ENCODE results near the gene GAS7.
A peak's percentile ranks its signal among the peaks of the same experiment; 100 is the strongest.

The GAS7 gene

DNA sequence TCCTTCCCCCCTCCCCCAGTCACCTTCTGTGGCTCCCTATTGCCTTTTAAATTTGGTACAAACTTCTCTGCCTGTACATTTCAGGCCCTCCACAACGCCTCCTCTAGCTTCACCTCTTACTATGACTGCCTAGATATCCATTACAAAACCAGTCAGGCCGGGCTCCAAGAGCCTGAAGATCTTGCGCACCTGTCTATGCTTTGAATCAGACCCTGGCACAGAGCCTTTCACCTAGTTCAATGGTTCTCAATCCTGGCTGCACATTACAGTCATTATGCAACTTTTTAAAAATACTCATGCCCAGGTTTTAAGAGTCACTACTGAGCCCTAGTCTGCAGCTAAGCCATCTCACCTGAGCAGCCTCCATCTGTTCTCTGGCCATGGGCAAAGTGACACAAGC, 1.6 kb upstream of the GAS7 start:
- no peak for DNase-seq

DNA sequence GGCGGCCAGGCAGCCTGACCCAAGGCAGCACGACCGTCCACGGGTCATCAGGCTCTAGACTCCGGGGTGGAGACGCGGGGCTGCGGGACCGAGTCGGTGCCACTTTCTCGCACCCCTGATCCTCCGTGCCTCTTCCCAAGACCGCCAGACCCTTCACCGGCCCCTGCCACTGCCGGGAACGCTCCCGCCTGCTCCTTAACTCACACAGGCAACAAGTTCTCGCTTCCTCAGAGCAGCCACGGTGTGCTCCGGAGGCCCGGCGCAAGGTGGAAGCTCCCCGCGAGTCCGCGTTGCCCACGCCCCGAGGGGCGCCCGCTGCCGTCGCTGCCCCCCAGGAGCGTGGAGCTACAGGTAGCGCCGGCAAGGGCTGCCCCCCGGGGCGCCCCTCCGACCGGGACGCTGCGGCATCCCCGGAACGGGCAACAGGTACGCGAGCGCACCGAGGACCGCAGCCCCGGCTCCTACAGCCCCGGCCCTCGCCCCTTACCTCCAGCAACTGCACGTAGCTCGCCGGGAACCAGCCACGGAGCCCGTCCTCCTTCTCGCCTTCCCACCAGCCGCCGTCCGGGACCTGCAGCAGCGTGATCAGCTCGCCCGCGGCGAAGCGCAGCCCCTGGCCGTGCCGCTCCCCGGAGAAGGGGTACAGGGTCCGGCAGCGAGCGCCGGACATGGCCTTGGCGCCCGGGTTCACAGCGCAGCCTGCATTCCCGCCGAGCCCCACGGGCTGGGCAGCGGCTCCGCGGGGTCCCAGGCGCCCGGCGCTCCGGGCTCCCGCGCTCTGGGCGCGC, 491 bp downstream of the GAS7 start:
- peak; percentile 79 for DNase-seq

DNA sequence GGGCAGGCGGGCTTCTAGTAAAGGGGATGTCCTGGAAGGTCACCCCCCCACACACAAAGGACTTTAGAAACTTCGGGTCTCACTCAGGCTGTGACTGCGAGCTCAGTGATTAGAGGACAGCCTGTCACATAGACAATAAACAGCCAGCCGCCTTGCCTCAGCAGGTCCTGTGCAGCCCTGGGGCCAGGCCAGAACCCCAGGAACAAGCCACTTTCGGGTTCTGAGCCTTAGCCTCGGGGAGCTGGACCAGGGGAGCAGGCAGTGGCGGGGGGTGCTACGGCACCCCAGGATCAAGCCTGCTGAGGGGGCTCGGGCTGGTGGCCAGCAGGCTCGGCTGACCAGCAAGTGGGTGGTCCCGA, 1.1 kb downstream of the GAS7 start:
- DNase-seq: no peak

DNA sequence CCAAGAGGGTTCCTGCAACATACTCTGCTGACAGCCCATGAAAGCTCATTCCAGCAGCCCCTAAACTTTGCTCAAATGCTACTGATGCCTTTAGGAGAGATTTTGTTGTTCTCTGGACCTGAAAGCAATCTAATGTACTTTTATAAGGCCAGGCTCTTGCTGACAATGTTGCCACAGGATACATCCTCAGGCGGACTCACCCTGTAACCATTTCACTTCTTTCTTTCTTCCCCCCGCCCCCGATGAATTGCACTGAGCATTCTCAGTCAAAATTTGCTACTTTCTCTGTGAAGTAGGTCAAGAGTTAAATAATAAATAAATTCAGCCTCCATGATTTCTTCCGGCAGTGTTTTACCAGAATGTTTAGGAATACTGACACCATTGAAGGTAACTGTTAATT, 1.5 kb downstream of the GAS7 start:
- no peak for DNase-seq

DNA sequence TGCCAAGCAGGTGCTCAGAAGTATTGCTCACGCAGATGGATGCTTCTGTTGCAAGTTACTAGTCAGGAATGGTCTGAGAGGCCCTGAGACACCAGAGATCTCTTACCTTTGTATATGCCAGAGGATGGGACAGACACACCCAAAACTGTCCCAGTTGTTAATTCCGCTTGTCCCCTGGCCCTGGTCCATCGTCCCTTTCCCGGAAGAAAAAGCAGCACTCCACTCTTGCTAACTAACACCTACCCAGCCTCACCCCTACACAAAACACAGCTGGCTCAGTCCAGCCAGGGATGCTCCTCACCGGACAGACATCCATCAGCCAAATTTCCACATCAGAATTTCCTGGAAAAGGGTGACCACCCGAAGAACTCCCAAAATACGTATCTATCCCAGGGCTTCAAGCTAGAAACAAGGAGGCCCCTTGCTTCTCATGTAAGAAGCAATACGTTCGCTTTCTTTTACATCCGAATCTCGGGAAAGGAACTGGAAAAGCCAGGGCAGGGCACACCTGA, 2.0 kb downstream of the GAS7 start:
- DNase-seq: no peak

DNA sequence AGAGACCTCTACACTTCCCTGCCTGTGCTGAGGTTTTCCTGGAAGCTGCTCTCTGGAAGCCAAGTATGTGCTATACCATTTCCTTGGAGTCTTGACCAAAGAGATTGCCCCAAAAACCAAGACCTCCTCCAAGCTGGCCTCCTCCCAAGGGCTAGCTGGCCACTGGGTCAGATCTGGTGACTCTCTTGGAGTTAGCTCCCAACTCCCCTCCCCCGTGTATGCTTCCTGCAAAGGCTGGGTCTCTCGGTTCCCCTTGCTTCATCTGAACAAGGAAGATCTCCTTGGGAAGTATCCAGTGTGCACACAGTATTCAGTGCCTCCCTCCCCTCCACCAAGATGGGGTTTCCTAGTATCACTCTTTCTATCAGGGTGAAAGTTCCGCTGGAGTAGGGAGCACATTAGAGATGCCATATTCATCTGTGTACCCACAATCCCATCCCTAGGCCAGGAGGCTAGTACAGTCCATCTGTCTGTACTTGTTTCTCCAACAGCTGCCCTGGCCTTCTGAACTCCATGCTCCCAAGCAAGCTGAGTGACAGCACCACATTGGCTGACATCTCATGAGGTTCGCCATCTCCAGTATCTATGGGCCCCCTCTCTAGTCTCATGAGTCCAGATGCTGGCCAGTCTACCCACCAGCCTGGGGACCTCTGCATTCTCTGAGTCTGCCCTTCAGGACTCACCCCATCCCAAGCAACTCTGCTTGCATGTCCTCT, 3.2 kb downstream of the GAS7 start:
- DNase-seq: no peak

DNA sequence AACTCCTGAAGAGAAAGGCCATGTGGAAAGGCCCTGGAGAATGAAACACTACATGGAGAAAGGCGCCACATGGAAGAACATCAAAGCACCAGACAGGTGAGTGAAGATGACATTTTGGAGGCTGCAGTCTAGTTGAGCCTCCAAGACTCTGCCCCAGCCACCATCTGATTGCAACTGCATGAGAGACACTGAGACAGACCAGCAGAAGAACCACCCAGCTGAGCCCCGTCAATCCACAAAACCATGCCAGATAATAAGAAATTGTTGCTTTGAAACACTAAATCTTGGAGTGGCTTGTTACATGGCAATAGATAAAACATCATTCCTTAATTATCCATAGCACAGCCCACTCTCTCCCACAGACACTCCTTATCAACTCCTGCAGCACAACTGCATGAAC, 4.8 kb downstream of the GAS7 start:
- no peak for DNase-seq

DNA sequence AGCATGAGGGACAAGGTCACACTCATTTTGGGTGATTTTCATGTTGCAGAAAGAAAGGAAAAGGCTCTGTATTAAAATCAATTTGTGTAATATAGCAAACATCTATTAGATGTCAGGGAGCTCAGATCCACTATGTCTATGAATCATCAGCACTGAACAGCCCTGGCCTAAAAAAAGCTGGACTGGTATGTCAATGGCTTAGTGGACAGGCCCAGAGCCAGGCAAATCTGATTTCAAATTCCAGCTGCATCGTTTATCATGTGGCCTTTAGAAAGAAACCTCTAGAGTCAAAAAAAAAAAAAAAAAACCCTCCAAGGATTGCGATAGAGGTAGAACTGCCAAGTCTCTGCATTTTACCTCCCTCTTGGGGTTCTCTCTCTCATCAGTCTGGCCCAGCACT, 5.4 kb downstream of the GAS7 start:
- DNase-seq: no peak

DNA sequence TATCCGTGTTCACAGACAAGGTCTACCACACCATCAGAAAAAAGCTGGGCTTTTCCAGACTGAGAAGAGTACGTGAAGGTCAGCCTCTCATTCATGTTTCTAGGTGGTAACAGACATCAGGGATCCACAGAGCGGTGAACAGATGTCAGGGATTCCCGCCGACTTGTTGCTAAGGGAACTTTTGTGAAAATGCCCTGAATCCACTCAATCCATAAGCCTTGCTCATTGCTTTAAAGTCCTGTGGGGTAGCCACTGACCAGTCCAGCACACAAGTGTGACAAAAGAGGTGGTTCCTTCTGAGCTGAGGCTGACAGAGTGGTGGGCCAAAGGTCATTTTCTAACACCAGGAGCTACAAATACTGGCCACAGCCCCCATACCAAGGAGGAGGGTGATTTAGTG, 5.9 kb downstream of the GAS7 start:
- no peak for DNase-seq

DNA sequence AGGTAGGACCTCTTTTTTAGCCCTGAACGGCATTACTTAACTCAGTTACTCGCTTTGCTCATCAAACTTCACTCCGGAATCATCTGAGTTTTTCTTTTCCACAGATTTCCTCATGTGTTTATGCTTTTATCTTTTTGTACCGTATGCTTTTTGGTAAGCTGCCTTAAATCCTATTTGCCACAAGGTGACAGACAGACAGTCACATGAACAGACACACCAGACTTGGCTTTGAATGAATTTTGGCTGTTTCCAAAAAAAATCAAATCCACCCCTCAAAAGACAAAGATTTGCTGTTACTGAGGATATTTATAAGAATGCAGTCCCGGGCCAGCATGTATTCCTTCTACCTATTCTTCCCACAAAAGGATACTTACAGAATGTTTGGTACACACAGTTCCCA, 10.9 kb downstream of the GAS7 start:
- no peak for DNase-seq

DNA sequence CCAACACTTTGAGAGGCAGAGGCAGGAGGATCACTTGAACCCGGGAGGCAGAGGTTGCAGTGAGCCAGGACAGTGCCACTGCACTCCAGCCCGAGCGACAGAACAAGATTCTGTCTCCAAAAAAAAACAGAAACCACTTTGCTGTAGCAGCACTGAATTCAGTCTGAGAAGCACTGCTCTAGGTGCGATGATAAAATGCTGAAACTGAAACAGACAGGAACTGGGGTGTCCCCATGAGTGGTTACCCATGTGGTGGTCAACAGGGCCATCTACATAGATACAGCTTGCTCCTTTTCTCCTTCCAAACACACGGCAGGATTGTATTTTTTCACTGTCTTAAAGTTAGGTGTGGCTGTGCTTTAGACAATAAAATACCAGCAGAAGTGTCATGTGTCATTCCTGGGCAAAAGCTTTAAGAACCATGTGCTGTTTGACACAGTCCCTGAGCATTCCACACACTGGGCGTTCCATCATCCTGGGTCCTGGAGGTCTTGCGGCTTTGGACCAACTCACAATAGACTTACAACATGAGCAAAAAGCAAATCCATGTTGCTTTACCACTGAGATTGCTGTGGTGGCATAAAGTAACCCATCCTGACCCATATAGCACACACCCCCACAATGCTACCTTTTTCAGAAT, 11.5 kb downstream of the GAS7 start:
- no peak for DNase-seq

DNA sequence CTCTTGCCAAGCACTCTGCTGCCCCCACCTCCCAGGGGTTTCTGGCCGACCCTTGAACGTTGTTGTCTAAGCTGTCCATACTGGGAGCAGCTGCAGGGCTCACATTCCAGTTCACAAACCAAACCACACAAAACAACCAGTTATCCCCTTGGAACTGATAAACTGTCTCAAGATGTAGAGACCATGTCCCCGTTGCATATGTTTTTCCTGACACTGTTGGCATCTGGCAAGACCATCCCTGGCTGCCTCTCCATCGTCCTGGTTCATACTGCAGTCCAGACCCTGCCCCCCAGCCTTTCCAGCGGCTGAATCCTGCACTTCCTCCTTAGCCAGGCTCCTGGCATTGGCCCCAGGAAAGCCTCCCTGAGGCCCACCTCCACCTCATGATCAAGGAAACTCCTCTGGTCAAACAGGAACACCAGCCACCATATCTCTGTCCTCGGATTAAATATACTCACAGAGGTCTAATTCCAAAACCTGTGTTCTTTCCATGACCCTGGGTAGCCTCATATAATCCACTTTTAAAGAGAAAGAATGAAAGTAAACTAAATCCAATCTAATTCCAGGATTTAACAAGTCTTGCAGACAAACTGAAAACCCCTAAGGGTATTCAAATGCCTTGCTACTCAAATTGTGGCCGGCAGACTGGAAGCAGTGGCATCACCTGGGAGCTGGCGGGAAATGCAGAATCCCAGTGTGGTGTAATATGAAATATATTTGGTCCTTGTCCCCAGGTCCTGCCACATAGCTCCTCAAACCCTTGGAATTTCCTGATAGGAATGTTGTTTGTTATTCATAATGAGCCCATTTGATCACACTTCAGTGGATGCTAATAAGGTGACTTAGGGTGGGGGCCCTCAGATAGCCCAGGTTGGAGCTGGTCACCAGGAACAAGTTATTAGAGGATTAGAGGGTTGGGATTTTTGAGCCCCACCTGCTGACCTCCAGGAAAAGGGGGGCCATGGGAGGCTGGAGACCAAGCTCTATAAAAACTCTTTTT, 14.2 kb downstream of the GAS7 start:
- no peak for DNase-seq

DNA sequence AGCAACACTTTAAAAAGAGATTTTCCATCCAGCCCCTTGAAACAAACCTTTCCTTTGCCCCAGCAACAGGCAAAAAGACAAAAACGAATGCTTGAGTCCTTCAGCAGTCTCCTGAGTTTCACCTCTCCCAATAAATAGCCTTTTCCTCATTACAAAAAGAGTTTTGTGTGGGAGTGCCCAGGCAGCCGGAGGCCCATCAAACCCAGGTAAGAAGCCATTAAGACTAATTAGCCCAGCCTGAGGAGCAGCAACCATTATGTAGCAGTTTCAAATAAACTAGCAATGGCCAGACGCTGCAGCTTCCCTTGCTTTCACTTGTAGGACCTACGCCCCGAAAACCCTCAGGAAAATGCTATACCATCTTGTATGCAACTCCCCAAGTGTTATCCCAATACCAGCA, 15.6 kb downstream of the GAS7 start:
- no peak for DNase-seq

DNA sequence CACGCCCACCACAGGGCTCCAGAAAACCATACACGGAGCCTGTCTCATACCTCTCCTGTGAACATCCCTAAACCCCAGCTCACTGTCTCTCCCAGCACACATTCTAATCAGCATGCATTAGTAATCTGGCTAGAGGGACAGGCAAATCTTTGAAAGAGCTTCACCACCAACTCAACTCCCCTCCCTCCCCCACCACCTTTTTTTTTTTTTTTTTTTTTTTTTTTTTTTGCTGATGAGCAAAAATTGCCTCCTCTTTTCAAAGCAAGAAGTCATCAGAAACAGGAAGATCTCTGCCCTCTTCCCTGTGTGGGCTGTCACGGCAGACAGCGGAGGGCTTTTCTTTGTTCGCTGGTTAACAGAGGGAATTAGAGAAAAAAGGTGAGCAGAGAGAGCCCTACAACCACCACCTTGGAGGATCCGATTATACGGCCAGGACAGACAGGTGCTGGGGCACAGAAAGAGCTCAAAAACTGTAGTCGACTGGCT, 19.9 kb downstream of the GAS7 start:
- DNase-seq: no peak

DNA sequence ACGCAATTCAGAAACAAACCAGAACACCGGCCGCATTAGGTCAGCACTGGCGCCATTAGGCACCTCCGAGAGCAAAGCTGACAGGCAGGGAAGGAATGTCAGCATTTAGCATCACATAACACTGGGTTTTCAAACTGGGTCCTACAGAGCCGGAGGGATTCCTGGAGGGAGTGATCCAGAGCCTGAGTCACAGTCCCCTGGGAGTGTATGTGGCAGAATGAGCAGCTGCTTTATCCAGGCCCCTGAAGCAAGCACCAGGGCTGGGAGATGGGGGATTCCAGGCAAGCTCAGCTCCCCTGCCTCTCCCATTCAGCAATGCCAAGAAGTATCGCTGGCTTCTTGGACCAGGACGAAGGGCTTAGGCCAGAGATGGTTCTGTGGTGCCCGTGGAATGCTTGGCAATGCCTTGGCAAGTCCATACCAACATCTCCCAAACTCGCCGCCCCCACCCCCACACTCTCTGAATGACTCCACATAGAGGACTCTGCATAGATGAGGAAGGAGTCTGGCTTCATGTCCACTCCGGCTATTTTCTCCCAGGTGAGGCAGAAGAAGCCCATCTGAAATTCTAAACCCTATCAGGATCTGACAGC, 20.4 kb downstream of the GAS7 start:
- DNase-seq: peak; percentile 50

DNA sequence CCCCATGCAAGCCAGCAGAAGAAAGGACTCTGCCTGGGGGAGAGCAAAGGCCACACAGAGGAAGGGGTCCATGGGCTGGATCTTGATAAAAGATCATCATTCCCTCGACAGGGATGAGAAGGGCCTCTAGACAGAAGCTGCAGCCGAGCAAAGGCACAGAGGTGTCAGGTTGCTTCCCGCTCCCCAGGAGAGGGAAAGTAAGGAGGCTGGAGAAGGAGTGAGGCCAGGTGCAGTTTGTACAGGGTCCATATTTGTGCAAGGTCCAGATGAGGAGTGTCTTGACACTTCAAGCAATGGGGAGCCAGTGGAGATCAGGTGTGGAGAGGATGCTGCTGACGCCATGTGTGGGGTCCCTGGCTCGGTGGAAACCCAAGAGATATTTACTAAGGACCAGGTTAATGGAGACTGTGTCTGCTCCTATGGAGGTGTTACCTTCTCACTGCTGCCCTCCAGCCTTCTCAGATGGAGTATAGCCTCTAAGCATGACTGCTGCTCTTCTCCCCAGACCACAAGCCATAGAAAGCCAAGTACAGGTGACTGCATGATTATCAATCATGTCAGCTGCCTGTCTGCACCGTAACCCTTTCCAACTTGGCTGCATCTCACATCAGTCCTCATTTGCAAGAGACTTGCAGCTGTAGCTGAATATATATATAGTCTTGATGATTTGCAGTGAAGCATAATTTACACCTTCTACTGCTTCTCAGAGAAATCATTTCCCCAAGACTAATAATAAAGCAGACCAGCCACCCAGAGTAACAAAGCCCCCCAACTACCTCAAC, 21.1 kb downstream of the GAS7 start:
- no peak for DNase-seq

DNA sequence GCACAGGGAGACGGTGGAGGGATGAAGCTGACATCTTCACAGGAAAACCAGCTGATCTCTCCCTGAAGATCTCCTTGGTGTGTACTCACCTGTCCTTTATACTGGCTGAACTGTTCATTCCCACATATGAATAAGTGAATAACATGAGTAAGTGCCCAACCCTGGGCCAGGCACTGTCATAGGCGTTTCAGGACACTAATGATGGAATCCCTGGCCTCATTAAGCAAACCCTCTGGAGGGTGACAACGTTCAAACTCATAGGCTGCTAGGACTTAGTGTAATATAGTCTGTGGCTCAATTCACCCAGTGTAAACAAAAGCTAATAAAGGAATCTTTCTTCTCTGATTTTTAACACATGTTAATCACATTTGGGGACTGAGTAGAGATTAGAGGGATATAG, 24.5 kb downstream of the GAS7 start:
- DNase-seq: no peak

DNA sequence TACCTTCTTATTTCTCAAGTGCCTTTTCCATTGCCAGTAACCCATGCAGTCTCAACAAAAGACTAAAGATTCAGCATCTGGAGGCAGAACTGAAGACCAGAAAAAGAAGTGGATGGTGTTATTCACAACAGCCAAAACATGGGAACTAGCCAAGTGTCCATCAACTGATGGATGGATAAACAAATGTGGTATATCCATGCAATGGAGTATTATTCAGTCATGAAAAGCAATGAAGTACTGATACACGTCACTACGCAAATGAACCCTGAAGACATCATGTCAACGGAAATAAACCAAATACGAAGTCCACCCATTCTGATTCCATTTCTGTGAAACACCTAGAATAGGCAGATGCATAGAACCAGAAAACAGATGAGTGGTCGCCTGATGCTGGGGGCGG, 25.6 kb downstream of the GAS7 start:
- no peak for DNase-seq

DNA sequence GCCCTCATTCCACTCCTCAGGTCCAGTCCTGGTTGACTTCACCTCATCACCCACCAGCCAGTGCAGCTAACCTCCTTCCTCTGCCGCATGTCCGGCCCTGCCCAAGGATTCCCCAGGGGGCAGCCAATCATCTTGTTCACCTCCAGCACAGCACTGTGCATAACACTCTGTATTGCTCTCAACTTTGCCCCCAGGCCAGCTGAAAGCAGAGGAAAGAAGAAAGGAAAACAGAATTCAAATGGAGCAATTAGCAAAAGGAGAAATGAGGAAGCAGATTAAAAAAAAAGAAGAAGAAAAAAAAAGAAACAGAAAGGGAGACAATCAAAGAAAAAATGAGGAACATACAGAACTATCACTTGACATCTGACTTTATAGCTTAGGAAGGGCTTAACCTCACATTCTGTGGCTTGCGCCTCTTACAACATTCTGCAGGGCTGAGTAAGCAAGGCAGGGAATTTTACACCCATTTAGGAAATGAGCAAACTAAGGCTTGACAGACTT, 26.1 kb downstream of the GAS7 start:
- DNase-seq: no peak

DNA sequence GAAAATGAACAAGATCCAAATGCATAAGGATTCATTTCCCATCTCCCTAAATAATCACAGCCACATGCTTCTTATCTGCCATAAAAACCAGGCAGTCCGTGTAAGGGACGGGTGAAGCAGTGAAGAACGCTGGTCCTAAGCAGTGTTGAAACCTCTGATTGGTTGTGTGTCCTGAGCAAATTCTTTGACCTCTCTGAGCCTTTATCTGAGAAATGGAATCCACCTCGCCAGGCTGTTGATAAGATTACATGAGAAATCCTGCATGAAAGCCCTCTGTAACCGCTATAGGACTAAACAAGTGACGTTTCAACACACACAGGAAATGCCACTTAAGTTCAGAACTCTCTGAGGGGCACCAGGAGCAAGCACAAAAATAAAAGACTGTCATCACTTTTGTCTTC, 26.8 kb downstream of the GAS7 start:
- DNase-seq: no peak

DNA sequence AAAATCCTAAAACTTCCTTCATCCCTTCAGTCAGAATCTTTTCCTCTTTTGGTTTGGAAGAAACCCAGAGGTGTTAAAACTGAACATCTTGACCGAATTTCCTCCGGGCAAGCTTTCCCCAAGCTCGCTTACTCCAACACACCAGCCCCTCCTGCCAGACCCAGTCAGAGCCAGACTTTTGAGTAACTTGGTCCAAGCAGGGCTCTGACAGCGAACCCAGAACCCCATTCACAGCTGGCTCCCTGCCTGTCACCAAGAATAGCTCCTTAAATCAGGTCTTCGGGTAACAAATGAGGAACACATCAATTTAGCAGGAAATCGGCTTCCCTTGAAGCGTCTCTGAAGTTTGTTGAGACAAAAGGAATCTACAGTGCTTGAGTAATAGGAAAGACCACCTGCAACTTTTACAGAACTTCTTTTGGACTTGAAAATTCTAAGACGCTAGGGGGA, 27.3 kb downstream of the GAS7 start:
- DNase-seq: no peak
